BLaER1 treated with 17β-estradiol and CSF1 and Interleukin-3, amounts not matched to agents 10 nM and 100 nM (cell line): ENCODE data around the gene ATP5F1D.
"Not testable (repeated sequence)": the region's sequence is repeated elsewhere in the genome, so short reads cannot be mapped to it uniquely, and the experiment has no call there.

Experiments
- H3K27ac ChIP-seq, 11 experiments: shearing (Covaris generic); formaldehyde crosslinking; 2 replicates each; pipeline ENCODE4 v1.8.1; 2022
- H3K27me3 ChIP-seq, 11 experiments: shearing (Covaris generic); formaldehyde crosslinking; 2 replicates each; pipeline ENCODE4 v1.8.1; 2022
- H3K36me3 ChIP-seq, 11 experiments: shearing (Covaris generic); formaldehyde crosslinking; 2 replicates each; pipeline ENCODE4 v1.8.1; 2022
- H3K4me1 ChIP-seq, 10 experiments: shearing (Covaris generic); formaldehyde crosslinking; 2 replicates each; pipeline ENCODE4 v1.8.1; 2022
- H3K4me2 ChIP-seq, 11 experiments: shearing (Covaris generic); formaldehyde crosslinking; 2 replicates each; pipeline ENCODE4 v1.8.1; 2022
- H3K4me3 ChIP-seq, 10 experiments: shearing (Covaris generic); formaldehyde crosslinking; 2 replicates each; pipeline ENCODE4 v1.8.1; 2022
- H3K9ac ChIP-seq, 11 experiments: shearing (Covaris generic); formaldehyde crosslinking; 2 replicates each; pipeline ENCODE4 v1.8.1; 2022
- H3K9me3 ChIP-seq, 11 experiments: shearing (Covaris generic); formaldehyde crosslinking; replicated peaks in 1 of 11; 2 replicates each; pipeline ENCODE4 v1.8.1; 2022
- H4K20me1 ChIP-seq, 11 experiments: shearing (Covaris generic); formaldehyde crosslinking; 2 replicates each; pipeline ENCODE4 v1.8.1; 2022
- Cebpa-rat ChIP-seq, 11 experiments: shearing (Covaris generic); IDR thresholded peaks; 2 replicates each; pipeline ENCODE4 v1.8.1; 2022

ATP5F1D gene

DNA sequence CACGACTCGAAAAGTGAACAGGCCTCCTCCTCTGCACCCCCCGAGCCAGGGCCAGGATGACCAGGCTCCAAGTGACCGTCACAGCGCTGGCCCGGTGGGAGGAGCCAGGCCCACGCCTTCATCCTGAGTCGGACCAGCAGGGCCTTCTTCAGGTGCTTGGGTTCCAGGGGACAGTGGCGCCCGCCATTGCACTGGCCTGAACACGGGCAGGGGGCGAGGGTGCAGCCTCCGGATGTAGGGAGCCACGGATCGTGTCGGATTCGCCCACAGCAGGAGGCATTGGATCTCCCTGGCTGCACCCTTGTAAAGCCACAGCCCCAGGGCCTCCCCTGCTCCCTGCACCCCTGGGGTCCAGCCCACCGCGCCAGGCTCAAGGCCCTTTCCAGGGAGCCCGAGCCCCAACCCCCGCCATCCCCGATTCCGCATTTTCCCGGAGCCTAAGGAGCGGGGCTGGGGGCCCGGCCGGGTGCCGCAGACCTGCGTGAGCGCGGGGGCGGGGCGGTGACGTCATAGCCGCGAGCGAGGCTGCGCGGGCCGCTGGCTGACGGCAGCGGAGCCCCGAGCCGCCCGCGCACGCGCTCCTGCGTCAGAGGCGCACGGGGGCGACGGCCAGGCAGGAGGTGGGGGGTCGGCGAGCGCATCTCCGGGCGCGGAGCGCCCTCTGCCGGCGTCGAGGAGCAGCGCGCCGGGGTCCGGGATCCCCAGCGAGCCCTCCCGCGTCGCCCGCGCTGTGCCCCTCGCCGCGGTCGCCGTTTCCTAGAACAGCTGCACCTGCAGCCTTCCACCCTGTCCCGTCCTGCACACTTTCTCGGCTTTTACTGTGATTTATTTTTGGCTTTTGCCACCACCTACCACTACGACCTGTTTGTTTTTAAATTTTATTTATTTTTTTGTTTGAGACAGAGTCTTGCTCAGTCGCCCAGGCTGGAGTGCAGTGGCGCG, 1.5 kb upstream of the ATP5F1D start:
- no peaks in the 10 kb centered on the region for H3K9me3 ChIP-seq
- H3K36me3 ChIP-seq = peaks cover 0 to 13% (median 6%) of the 10 kb centered on the region in 11 experiments; a peak in 8 of 22 replicates
- H3K9ac ChIP-seq = peak overlapping the region in 9 of 11 experiments; percentile 31 to 95 (median 56); a peak in 14 of 22 replicates
- peaks cover 14 to 65% (median 41%) of the 10 kb centered on the region in 11 experiments; a peak in 21 of 22 replicates for H4K20me1 ChIP-seq
- peak overlapping the region in 8 of 10 experiments; percentile 36 to 96 (median 80); a peak in 11 of 20 replicates for H3K4me3 ChIP-seq
- H3K27ac ChIP-seq = peak overlapping the region in 2 of 11 experiments; percentile 20 to 25; a peak in 1 of 22 replicates
- H3K4me1 ChIP-seq = peaks cover 47 to 72% (median 69%) of the 10 kb centered on the region in 10 experiments
- H3K4me2 ChIP-seq = peak overlapping the region; percentile 92 to 100 (median 99)
- peaks cover 24 to 51% (median 50%) of the 10 kb centered on the region in 11 experiments for H3K27me3 ChIP-seq
- no peak for TF ChIP-seq Cebpa-rat (IDR thresholded peaks at IDR 0.05)

DNA sequence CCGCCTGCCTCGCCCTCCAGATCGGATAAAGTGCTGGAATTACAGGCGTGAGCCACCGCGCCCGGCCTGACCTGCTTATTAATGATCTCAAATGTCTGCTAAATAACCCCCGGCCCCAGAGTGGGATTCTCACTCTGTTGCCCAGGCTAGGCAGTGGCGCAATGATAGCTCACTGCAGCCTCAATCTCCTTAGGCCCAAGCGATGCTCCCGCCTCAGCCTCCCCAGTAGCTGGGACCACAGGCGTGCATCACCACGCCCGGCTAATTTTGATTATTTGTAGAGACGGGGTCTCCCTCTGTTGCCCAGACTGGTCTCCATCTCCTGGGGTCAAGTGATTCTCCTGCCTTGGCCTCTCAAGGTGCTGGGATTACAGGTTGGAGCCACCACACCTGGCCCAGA, 626 bp upstream of the ATP5F1D start:
- Histone ChIP-seq H3K27ac (peak overlapping the region in 8 of 11 experiments; percentile 76 to 90 (median 86); a peak in 12 of 22 replicates), H4K20me1 (peaks cover 14 to 65% (median 47%) of the 10 kb centered on the region in 11 experiments; a peak in 20 of 22 replicates), H3K4me3 (peak overlapping the region; percentile 79 to 96 (median 88)), H3K4me1 (peaks cover 56 to 81% (median 76%) of the 10 kb centered on the region in 10 experiments), H3K27me3 (peaks cover 21 to 42% (median 41%) of the 10 kb centered on the region in 11 experiments), H3K9me3 (no peaks in the 10 kb centered on the region), H3K4me2 (peak overlapping the region; percentile 92 to 100 (median 99)), H3K9ac (peak overlapping the region; percentile 87 to 95 (median 92); a peak in 20 of 22 replicates), H3K36me3 (peaks cover 0 to 13% (median 6%) of the 10 kb centered on the region in 11 experiments; a peak in 8 of 22 replicates)
- no peak for TF ChIP-seq Cebpa-rat (IDR thresholded peaks at IDR 0.05)

DNA sequence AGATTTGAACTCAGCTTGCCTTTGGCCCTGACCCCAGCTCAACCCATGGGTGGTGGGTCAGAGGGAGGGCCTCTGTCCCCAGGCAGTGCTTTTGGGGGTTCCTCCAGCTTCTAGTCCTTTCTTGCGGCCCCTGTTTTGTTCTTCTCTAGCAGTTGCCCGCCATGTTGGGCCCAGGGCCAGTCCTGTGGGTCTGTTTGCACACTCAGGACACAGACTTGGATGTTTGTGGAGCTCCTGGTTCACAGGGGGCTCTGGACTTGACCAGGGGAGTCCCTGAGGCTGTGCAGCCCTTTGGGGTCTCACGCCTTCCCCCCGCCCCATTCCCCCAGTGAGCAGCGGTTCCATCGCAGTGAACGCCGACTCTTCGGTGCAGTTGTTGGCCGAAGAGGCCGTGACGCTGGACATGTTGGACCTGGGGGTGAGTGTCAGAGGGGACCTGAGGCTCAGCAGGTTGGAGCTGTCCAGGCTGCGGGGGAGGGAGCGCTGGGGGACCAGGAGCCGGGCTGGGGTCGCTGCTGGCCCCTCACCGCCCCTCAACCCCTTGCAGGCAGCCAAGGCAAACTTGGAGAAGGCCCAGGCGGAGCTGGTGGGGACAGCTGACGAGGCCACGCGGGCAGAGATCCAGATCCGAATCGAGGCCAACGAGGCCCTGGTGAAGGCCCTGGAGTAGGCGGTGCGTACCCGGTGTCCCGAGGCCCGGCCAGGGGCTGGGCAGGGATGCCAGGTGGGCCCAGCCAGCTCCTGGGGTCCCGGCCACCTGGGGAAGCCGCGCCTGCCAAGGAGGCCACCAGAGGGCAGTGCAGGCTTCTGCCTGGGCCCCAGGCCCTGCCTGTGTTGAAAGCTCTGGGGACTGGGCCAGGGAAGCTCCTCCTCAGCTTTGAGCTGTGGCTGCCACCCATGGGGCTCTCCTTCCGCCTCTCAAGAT, 2.5 kb downstream of the ATP5F1D start:
- no peak for TF ChIP-seq Cebpa-rat (IDR thresholded peaks at IDR 0.05)
- Histone ChIP-seq H3K9me3 (no peaks in the 10 kb centered on the region), H3K27me3 (peaks cover 0 to 11% (median 10%) of the 10 kb centered on the region in 11 experiments; a peak in 18 of 22 replicates), H3K4me3 (peak overlapping the region; percentile 44 to 96 (median 85)), H4K20me1 (peaks cover 14 to 54% (median 42%) of the 10 kb centered on the region in 11 experiments; a peak in 20 of 22 replicates), H3K36me3 (peaks cover 0 to 17% (median 6%) of the 10 kb centered on the region in 11 experiments; a peak in 8 of 22 replicates), H3K9ac (peak overlapping the region; percentile 87 to 95 (median 92)), H3K4me2 (peak overlapping the region; percentile 94 to 100 (median 100)), H3K27ac (peak overlapping the region; percentile 40 to 72 (median 58); a peak in 17 of 22 replicates), H3K4me1 (peaks cover 70 to 81% (median 77%) of the 10 kb centered on the region in 10 experiments)

DNA sequence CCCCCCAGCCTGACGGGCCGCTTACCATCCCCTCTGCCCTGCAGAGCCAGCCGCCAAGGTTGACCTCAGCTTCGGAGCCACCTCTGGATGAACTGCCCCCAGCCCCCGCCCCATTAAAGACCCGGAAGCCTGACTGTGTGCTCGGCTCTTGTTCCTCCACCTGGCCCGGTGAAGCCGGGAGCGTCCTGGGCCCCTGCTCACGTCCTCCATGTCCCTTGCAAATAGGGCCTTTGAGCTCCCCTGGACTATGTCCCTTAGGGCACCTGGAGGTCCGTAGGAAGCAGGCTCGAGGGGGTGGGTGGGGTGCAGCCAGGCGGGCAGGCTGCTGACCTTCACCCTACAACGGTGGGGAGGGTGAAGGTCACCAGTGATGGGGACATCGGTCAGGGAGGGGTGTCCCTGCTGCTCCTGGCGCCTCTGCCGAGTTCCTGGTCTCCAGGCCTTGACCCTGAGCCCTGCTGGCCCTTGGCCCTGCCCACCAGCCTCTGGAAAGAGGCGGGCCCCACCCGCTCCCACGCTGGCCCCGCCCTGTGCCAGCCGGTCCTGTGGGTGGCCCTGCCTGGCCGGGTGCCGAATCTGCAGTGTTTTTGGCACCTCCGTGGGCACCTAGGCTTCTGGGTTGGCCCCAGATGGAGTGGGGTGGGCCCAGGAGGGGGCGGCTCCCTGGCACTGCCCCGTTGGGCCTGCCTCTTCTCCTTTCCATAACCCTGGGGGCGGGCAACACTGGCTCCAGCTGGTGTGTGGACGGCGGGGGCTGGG, 3.3 kb downstream of the ATP5F1D start:
- Histone ChIP-seq H3K4me1 (peaks cover 67 to 74% (median 70%) of the 10 kb centered on the region in 10 experiments), H3K9ac (peak overlapping the region; percentile 43 to 95 (median 90)), H4K20me1 (peaks cover 17 to 50% (median 41%) of the 10 kb centered on the region in 11 experiments), H3K4me2 (peak overlapping the region; percentile 94 to 100 (median 100)), H3K27me3 (peaks cover 0 to 3% (median 2%) of the 10 kb centered on the region in 11 experiments; a peak in 12 of 22 replicates), H3K9me3 (no peaks in the 10 kb centered on the region; a peak in 3 of 22 replicates), H3K36me3 (peaks cover under 1 to 19% (median 8%) of the 10 kb centered on the region in 11 experiments; a peak in 21 of 22 replicates), H3K4me3 (peak overlapping the region; percentile 44 to 96 (median 56)), H3K27ac (peak overlapping the region; percentile 40 to 72 (median 58); a peak in 18 of 22 replicates)
- no peak for TF ChIP-seq Cebpa-rat (IDR thresholded peaks at IDR 0.05)

DNA sequence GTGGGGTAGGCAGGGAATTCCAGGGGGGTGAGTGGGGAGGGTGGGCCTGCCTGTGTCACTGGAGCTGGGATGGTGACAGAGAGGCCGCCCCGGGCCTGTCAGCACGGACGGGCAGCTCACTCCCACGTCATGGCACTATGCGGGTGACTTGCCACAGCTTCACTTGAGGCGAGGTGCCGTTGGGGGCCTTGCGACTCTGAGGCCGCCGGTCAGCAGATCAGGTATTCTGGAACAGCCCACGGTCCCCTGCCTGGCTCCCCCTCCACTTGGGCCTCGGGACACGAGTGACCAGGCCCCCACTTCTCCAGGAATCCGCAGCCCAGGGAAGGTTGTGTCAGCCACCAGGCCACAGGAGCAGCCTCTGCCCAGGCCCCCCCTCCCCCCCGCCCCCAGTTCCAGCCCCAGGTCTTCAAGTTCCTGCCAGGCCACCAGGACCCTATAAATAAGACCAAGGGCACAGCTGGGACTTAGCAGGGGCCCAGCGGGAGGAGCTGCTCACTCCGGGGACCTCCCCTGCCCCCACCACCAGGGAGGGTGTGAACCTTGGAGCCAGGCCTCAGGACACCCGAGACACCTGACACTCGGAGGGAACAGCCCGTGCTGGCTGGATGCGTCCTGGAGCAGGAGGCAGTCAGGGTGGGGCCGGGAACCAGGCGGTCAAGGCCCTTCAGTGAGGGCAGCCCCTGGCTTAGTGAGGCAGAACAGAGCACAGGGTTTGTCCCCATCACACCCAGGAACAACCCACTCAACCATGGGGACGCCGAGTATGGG, 4.1 kb downstream of the ATP5F1D start:
- H3K9ac ChIP-seq = peak overlapping the region; percentile 43 to 95 (median 90); a peak in 17 of 22 replicates
- H3K9me3 ChIP-seq = peaks cover 0 to 5% (median 0%) of the 10 kb centered on the region in 11 experiments; a peak in 6 of 22 replicates
- no peak for TF ChIP-seq Cebpa-rat (IDR thresholded peaks at IDR 0.05)
- H4K20me1 ChIP-seq = peaks cover 25 to 58% (median 49%) of the 10 kb centered on the region in 11 experiments
- peaks cover 9 to 27% (median 16%) of the 10 kb centered on the region in 11 experiments; a peak in 21 of 22 replicates for H3K36me3 ChIP-seq
- H3K4me1 ChIP-seq = peaks cover 63 to 69% (median 67%) of the 10 kb centered on the region in 10 experiments
- peak overlapping the region in 7 of 10 experiments; percentile 44 to 96 (median 79); a peak in 5 of 20 replicates for H3K4me3 ChIP-seq
- H3K27ac ChIP-seq = peak overlapping the region in 10 of 11 experiments; percentile 40 to 72 (median 52); a peak in 15 of 22 replicates
- H3K27me3 ChIP-seq = no peaks in the 10 kb centered on the region
- peak overlapping the region; percentile 94 to 100 (median 100) for H3K4me2 ChIP-seq

GRCh38 chr19:1246265-1247087, 4.9 kb downstream of the ATP5F1D start:
- H3K9ac ChIP-seq = peak overlapping the region in 10 of 11 experiments; percentile 30 to 64 (median 54); a peak in 14 of 22 replicates
- H3K9me3 ChIP-seq, H3K27me3 ChIP-seq, H3K4me3 ChIP-seq: not testable (repeated sequence)
- peaks cover 55 to 62% (median 59%) of the 10 kb centered on the region in 10 experiments for H3K4me1 ChIP-seq
- H3K27ac ChIP-seq = peak overlapping the region in 9 of 11 experiments; percentile 27 to 56 (median 40); a peak in 12 of 22 replicates
- H3K36me3 ChIP-seq = peaks cover 11 to 35% (median 24%) of the 10 kb centered on the region in 11 experiments; a peak in 21 of 22 replicates
- peak overlapping the region; percentile 79 to 100 (median 99) for H3K4me2 ChIP-seq
- H4K20me1 ChIP-seq = peaks cover 33 to 66% (median 57%) of the 10 kb centered on the region in 11 experiments
